BJ (cell line): ENCODE measurements around the gene ITGAE. TPM values are rescaled to one million over a fixed set of nuclear protein-coding genes. Genes with fewer than 3 reads are reported as not detected.

Experiments used
- CTCF ChIA-PET: fragments of 350-600 bp; formaldehyde crosslinking; extraction: SDS; loops from one replicate; lab custom pipeline; 2021; ENCODE audit warnings: antibody characterized with exemption, inconsistent platforms; lab: Yijun Ruan, JAX
- POLR2A ChIA-PET: fragments of 300-600 bp; sonication (Branson Sonifier 250); formaldehyde crosslinking; extraction: SDS; loops from one replicate; lab custom pipeline; 2021; ENCODE audit warnings: antibody characterized with exemption; lab: Charles Lee
- DNase-seq: peaks from one replicate; pipeline ENCODE4 v3.0.0-alpha.2; 2011; ENCODE audit warnings: low read depth
- H3K27me3 ChIP-seq: 2 replicates; pipeline ENCODE4 v1.6.0; 2011; ENCODE audit warnings: low read length; ENCODE audit not compliant: control insufficient read depth, insufficient read depth
- H3K36me3 ChIP-seq: 2 replicates; pipeline ENCODE4 v1.5.1; 2011; ENCODE audit warnings: low read length; ENCODE audit not compliant: control insufficient read depth, insufficient read depth
- H3K4me3 ChIP-seq: 2 replicates; pipeline ENCODE4 v1.5.1; 2011; ENCODE audit warnings: low read depth, mild to moderate bottlenecking, control low read depth, low read length
- polyA plus RNA-seq: library from polyadenylated mRNA; depleted of rRNA; stranded (reverse); fragments of >200 nt; gene quantifications from 2 replicates; pipeline ENCODE4 v1.2.3, GENCODE V29; 2011
- TF ChIP-seq, protein P1 (sequence below): IDR thresholded peaks from 2 replicates; pipeline ENCODE4 v1.5.1; 2011; ENCODE audit warnings: low read depth, mild to moderate bottlenecking, control low read depth, inconsistent platforms, low read length, moderate library complexity; ENCODE audit not compliant: insufficient read depth

ITGAE gene
- polyA plus RNA-seq, 1 experiment, result 69.9 TPM

GRCh38 chr17:3761036-3761917 lies 39.7 kb downstream of the ITGAE start:
- DNase-seq, result no peak
- Histone ChIP-seq H3K36me3 (no peaks in the 10 kb centered on the region), H3K27me3 (no peaks in the 10 kb centered on the region; the same call in 1 of the 2 replicates), H3K4me3 (no peak overlapping the region)
- TF ChIP-seq, protein P1, sequence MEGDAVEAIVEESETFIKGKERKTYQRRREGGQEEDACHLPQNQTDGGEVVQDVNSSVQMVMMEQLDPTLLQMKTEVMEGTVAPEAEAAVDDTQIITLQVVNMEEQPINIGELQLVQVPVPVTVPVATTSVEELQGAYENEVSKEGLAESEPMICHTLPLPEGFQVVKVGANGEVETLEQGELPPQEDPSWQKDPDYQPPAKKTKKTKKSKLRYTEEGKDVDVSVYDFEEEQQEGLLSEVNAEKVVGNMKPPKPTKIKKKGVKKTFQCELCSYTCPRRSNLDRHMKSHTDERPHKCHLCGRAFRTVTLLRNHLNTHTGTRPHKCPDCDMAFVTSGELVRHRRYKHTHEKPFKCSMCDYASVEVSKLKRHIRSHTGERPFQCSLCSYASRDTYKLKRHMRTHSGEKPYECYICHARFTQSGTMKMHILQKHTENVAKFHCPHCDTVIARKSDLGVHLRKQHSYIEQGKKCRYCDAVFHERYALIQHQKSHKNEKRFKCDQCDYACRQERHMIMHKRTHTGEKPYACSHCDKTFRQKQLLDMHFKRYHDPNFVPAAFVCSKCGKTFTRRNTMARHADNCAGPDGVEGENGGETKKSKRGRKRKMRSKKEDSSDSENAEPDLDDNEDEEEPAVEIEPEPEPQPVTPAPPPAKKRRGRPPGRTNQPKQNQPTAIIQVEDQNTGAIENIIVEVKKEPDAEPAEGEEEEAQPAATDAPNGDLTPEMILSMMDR, result no peak
- ChIA-PET POLR2A (no interaction called here), CTCF (interaction anchor here (2.1 kb wide), 1 partner anchor 23 kb away, joined by 12 read pairs; no protein-coding TSS in a partner anchor)

- no peak for DNase-seq
- POLR2A ChIA-PET, result no interaction called here
- no peaks in the 10 kb centered on the region for H3K36me3 ChIP-seq
- H3K4me3 ChIP-seq, result no peak overlapping the region
- TF ChIP-seq, protein P1, result no peak
- H3K27me3 ChIP-seq, result no peaks in the 10 kb centered on the region; the same call in 1 of the 2 replicates
- CTCF ChIA-PET, result no interaction called here
These were observed 41.3 kb downstream of the ITGAE start for GRCh38 chr17:3759597-3760216.

- no peaks in the 10 kb centered on the region for H3K36me3 ChIP-seq
- POLR2A ChIA-PET, result no interaction called here
- TF ChIP-seq, protein P1, result no peak
- H3K27me3 ChIP-seq, result peaks cover 1% of the 10 kb centered on the region; the same call in 1 of the 2 replicates
- DNase-seq, result no peak
- CTCF ChIA-PET, result no interaction called here
- H3K4me3 ChIP-seq, result no peak overlapping the region
These were observed 45.5 kb downstream of the ITGAE start for GRCh38 chr17:3755335-3756030.

DNA sequence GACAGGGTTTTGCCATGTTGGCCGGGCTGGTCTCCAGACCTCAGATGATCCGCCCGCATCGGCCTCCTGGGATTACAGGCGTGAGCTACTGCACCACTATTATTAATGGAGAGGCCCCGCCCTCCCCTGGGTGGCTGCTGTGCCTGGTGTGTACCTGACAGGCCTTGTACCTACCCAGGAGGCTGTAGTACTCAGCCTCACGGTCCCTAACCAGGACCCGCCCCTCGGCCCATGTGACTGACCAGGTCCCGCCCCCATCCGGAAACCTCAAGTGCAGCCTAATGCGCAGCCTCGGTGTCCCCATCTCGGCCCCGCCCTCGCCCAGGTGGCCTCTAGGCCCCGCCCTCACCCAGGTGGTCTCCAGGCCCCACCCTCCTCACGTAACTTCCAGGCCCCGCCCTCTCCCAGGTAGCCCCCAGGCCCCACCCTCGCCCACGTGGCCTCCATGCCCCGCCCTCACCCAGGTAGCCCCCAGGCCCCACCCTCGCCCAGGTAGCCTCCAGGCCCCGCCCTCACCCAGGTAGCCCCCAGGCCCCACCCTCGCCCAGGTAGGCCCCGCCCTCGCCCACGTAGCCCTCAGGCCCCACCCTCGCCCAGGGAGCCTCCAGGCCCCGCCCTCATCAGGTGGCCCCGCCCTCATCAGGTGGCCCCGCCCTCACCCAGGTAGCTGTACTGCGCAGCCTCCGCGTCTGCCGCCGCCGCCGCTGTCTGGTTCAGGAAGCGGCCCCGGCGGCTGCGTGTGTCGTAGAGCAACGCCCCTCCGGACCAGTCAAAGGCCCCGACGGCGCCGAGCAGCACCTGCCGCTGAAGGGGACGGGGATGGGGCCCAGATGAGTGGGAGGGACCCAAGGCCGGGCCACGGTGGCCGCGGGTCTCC lies 46.3 kb downstream of the ITGAE start:
- Histone ChIP-seq H3K27me3 (peaks cover 1% of the 10 kb centered on the region; the same call in 1 of the 2 replicates), H3K36me3 (no peaks in the 10 kb centered on the region), H3K4me3 (no peak overlapping the region)
- TF ChIP-seq, protein P1, result no peak
- POLR2A ChIA-PET, result interaction anchor here (0.6 kb wide), 1 partner anchor 87 kb away, joined by 4 read pairs; no protein-coding TSS in a partner anchor
- no peak for DNase-seq
- CTCF ChIA-PET, result interaction anchor here (0.9 to 1.3 kb wide), 2 partner anchors 16 to 73 kb away, joined by 4 to 5 read pairs; no protein-coding TSS in a partner anchor
